HCT116 (cell line): Measurements from ENCODE around the gene MAGEB18. TPM values are rescaled to one million over a fixed set of nuclear protein-coding genes. Genes with fewer than 3 reads are reported as not detected.

Experiments
- ATAC-seq: fragments of 200-7000 bp; cut with Tn5 transposase; 2 replicates; pipeline ENCODE4 v1.9.1; 2020; ENCODE audit warnings: mild to moderate bottlenecking, moderate library complexity
- BruUV-seq: library from RNA; stranded (reverse); fragments of 400-500 nt; replicated peaks from 2 replicates; lab custom pipeline; 2021; lab: Mats Ljungman, UMichigan
- CTCF ChIA-PET: fragments of 300-600 bp; sonication (Branson Sonifier 250); formaldehyde crosslinking; loops from one replicate; lab custom pipeline; 2021; ENCODE audit warnings: antibody characterized with exemption; lab: Charles Lee
- POLR2A ChIA-PET: fragments of 300-600, 350-600 bp; sonication (Branson Sonifier 250); formaldehyde crosslinking; loops from one replicate; lab custom pipeline; 2021; ENCODE audit warnings: antibody characterized with exemption; lab: Charles Lee
- RAD21 ChIA-PET, 2 experiments: fragments of 300-600 bp; sonication (Branson Sonifier 250); formaldehyde crosslinking; loops; one replicate each; lab custom pipeline; 2023; ENCODE audit warnings: low total read pairs in 2 of 2; ENCODE audit not compliant: uncharacterized antibody in 2 of 2, unreplicated experiment in 2 of 2, low non-redundant PET in 1 of 2; lab: Charles Lee
- DNase-seq: peaks from one replicate; pipeline ENCODE4 v3.0.0-alpha.2; 2010; ENCODE audit warnings: low read depth, low spot score
- H2AFZ ChIP-seq: fragments of 200-600 bp; shearing (Covaris generic), sonication (generic); 2 replicates; pipeline ENCODE4 v1.6.1; 2017; ENCODE audit warnings: low read depth, mixed run types, mixed read lengths, antibody characterized with exemption, low read length; ENCODE audit not compliant: poor library complexity, severe bottlenecking
- H3K27ac ChIP-seq: 2 replicates; pipeline ENCODE4 v1.5.1; 2012; ENCODE audit warnings: low read depth, low read length
- H3K27me3 ChIP-seq: fragments of 200-600 bp; sonication (generic); 2 replicates; pipeline ENCODE4 v1.6.1; 2016; ENCODE audit warnings: mixed run types, low read length, mixed read lengths; ENCODE audit not compliant: insufficient read depth
- H3K36me3 ChIP-seq, 2 experiments: fragments of 200-500 bp in 1 of 2; fragments of 200-600 bp in 1 of 2; sonication (Bioruptor generic) in 1 of 2; sonication (generic) in 1 of 2; 2 replicates each; pipeline versions ENCODE4 v1.5.1 to v1.6.1; 2014 to 2016; ENCODE audit warnings: low read length in 2 of 2, inconsistent platforms in 1 of 2, mixed read lengths in 1 of 2, mixed run types in 1 of 2; ENCODE audit not compliant: insufficient read depth in 2 of 2, control insufficient read depth in 1 of 2
- H3K4me1 ChIP-seq, 2 experiments: fragments of 200-600 bp in 1 of 2; sonication (generic) in 1 of 2; 2 replicates each; pipeline versions ENCODE4 v1.5.1 to v1.6.1; 2012 to 2017; ENCODE audit warnings: low read length in 2 of 2, inconsistent platforms in 1 of 2, mild to moderate bottlenecking in 1 of 2, mixed read lengths in 1 of 2, mixed run types in 1 of 2, moderate library complexity in 1 of 2; ENCODE audit not compliant: insufficient read depth in 2 of 2, control insufficient read depth in 1 of 2
- H3K4me2 ChIP-seq: fragments of 200-600 bp; sonication (generic); 2 replicates; pipeline ENCODE4 v1.6.1; 2017; ENCODE audit warnings: mixed run types, low read length, mixed read lengths
- H3K4me3 ChIP-seq, 2 experiments: fragments of 200-600 bp in 1 of 2; sonication (generic) in 1 of 2; replicated peaks in 1 of 2; 2 replicates each; pipeline ENCODE4 v1.5.1; 2011 to 2016; ENCODE audit warnings: low read length in 2 of 2, control low read depth in 1 of 2, low read depth in 1 of 2, mild to moderate bottlenecking in 1 of 2, mixed read lengths in 1 of 2, mixed run types in 1 of 2
- H3K79me2 ChIP-seq: fragments of 200-600 bp; sonication (generic); 2 replicates; pipeline ENCODE4 v1.6.1; 2017; ENCODE audit warnings: mild to moderate bottlenecking, mixed run types, low read length, moderate library complexity, mixed read lengths; ENCODE audit not compliant: insufficient read depth
- H3K9ac ChIP-seq: fragments of 200-600 bp; sonication (generic); 2 replicates; pipeline ENCODE4 v1.6.1; 2016; ENCODE audit warnings: low read length, mixed read lengths
- H3K9me2 ChIP-seq: fragments of 200-600 bp; sonication (generic), shearing (Covaris generic); 2 replicates; pipeline ENCODE4 v1.6.1; 2017; ENCODE audit warnings: mixed run types, mild to moderate bottlenecking, moderate library complexity; ENCODE audit not compliant: insufficient read depth
- H3K9me3 ChIP-seq, 2 experiments: fragments of 200-500 bp in 1 of 2; fragments of 200-600 bp in 1 of 2; sonication (Bioruptor generic) in 1 of 2; sonication (generic) in 1 of 2; 2 replicates each; pipeline ENCODE4 v1.6.1; 2014 to 2017; ENCODE audit warnings: low read length in 2 of 2, mixed read lengths in 2 of 2, inconsistent platforms in 1 of 2, low read depth in 1 of 2, mild to moderate bottlenecking in 1 of 2, mixed run types in 1 of 2, moderate library complexity in 1 of 2; ENCODE audit not compliant: control insufficient read depth in 1 of 2, insufficient read depth in 1 of 2
- H4K20me1 ChIP-seq: fragments of 200-600 bp; sonication (generic), shearing (Covaris generic); 2 replicates; pipeline ENCODE4 v1.6.1; 2017; ENCODE audit warnings: mixed run types, mild to moderate bottlenecking, moderate library complexity; ENCODE audit not compliant: insufficient read depth
- CBX3 ChIP-seq: IDR thresholded peaks from 2 replicates; pipeline ENCODE4 v1.6.1; 2012; ENCODE audit warnings: low read depth
- EGR1 ChIP-seq: IDR thresholded peaks from 2 replicates; pipeline ENCODE4 v1.6.1; 2012; ENCODE audit warnings: low read depth
- ELF1 ChIP-seq: IDR thresholded peaks from 2 replicates; pipeline ENCODE4 v1.6.1; 2012; ENCODE audit warnings: low read depth, borderline replicate concordance
- EZH2 ChIP-seq: fragments of 200-600 bp; sonication (generic); IDR thresholded peaks from 2 replicates; pipeline ENCODE4 v1.6.1; 2017; ENCODE audit warnings: antibody characterized with exemption, mixed run types
- EZH2phosphoT487 ChIP-seq: fragments of 200-600 bp; IDR thresholded peaks from 2 replicates; pipeline ENCODE4 v1.6.1; 2018; ENCODE audit warnings: antibody characterized with exemption, borderline replicate concordance
- FOSL1 ChIP-seq: IDR thresholded peaks from 2 replicates; pipeline ENCODE4 v1.6.1; 2012; ENCODE audit warnings: low read depth
- JUND ChIP-seq: IDR thresholded peaks from 2 replicates; pipeline ENCODE4 v1.6.1; 2012
- POLR2A ChIP-seq: IDR thresholded peaks from 2 replicates; pipeline ENCODE4 v1.7.0; 2011; ENCODE audit warnings: borderline replicate concordance; ENCODE audit not compliant: insufficient read depth, insufficient read length; ENCODE audit errors: extremely low read depth
- POLR2AphosphoS5 ChIP-seq: IDR thresholded peaks from 2 replicates; pipeline ENCODE4 v1.6.1; 2011; ENCODE audit warnings: mild to moderate bottlenecking, low read depth, low read length, moderate library complexity
- RAD21 ChIP-seq: IDR thresholded peaks from 2 replicates; pipeline ENCODE4 v1.6.1; 2012; ENCODE audit warnings: low read depth, mild to moderate bottlenecking
- SP1 ChIP-seq: IDR thresholded peaks from 2 replicates; pipeline ENCODE4 v1.6.1; 2012; ENCODE audit warnings: low read depth
- SRF ChIP-seq: IDR thresholded peaks from 2 replicates; pipeline ENCODE4 v1.6.1; 2012; ENCODE audit warnings: low read depth
- TCF7L2 ChIP-seq: IDR thresholded peaks from 2 replicates; pipeline ENCODE4 v1.7.0; 2011; ENCODE audit warnings: borderline replicate concordance, inconsistent platforms; ENCODE audit not compliant: insufficient read depth, insufficient read length; ENCODE audit errors: extremely low read depth
- ZFX ChIP-seq: fragments of 450-650 bp; IDR thresholded peaks from 2 replicates; pipeline ENCODE4 v1.6.1; 2017
- ZNF274 ChIP-seq: fragments of 200-500 bp; sonication (Bioruptor generic); IDR thresholded peaks from 2 replicates; pipeline ENCODE4 v1.6.1; 2014; ENCODE audit warnings: mild to moderate bottlenecking, low read depth, low read length, inconsistent platforms
- intact Hi-C: fragments of 100-400 bp; cut with micrococcal nuclease; formaldehyde crosslinking; loops from 2 replicates; pipeline ENCODE4 v1.10.0; 2022
- total RNA-seq: library from RNA; stranded (reverse); gene quantifications from one replicate; pipeline ENCODE4 v1.2.1, GENCODE V29; 2021; ENCODE audit not compliant: unreplicated experiment
- TF ChIP-seq, protein P1 (sequence below): IDR thresholded peaks from 2 replicates; pipeline ENCODE4 v1.6.1; 2011; ENCODE audit warnings: mild to moderate bottlenecking, low read length, moderate library complexity; ENCODE audit not compliant: insufficient replicate concordance; ENCODE audit errors: extremely low read depth
- TF ChIP-seq, protein P2 (sequence below): IDR thresholded peaks from 2 replicates; pipeline ENCODE4 v1.6.1; 2012
- TF ChIP-seq, protein P3 (sequence below), 3 experiments: fragments of 200-600 bp in 1 of 3; sonication (generic) in 1 of 3; IDR thresholded peaks in 2 of 3; conservative IDR thresholded peaks in 1 of 3; 2 replicates each; pipeline ENCODE4 v1.5.1; 2012 to 2017; ENCODE audit warnings: low read depth in 2 of 3, low read length in 2 of 3, antibody characterized with exemption in 1 of 3, borderline replicate concordance in 1 of 3, control low read depth in 1 of 3, mild to moderate bottlenecking in 1 of 3, mixed read lengths in 1 of 3, mixed run types in 1 of 3, moderate library complexity in 1 of 3; ENCODE audit not compliant: insufficient read depth in 1 of 3
- TF ChIP-seq, protein P4 (sequence below): IDR thresholded peaks from 2 replicates; pipeline ENCODE4 v1.6.1; 2012

The MAGEB18 gene
- total RNA-seq, 1 experiment from 2014 or later, result not detected

DNA sequence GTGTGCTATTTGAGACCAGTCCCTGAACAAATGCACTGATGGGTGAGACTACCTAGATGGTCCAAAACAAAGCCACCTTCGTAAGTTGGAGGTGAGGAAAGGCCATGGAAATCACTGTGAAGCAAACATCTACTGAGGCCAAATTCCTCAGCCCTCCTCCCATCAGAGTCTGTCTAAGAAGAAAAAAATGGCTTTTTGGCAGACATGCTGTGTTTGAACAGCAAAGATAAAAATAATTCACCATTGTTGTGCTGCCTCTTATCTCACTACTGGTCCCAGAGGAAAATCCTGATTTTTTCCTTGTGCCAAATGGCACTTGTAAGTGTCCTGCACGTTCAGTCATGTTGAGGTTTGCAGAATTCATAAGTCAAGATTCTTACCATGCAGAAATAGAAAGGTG is 7.9 kb downstream of the MAGEB18 start:
- H3K27me3 ChIP-seq, result no peaks in the 10 kb centered on the region
- no peaks in the 10 kb centered on the region for H3K9me3 ChIP-seq
- DNase-seq (no peak), ATAC-seq (no peak)
- H3K27ac ChIP-seq, result no peak overlapping the region
- no peak overlapping the region for H3K4me3 ChIP-seq
- no TSS peak for BruUV-seq
- RAD21 ChIA-PET, result no interaction called here
- H4K20me1 ChIP-seq, result no peaks in the 10 kb centered on the region
- no peak overlapping the region for H2AFZ ChIP-seq
- no peak for TF ChIP-seq RAD21
- no peaks in the 10 kb centered on the region for H3K79me2 ChIP-seq
- H3K4me2 ChIP-seq, result no peak overlapping the region
- intact Hi-C loops, result no loop called here
- H3K9ac ChIP-seq, result no peak overlapping the region
- H3K36me3 ChIP-seq, result no peaks in the 10 kb centered on the region
- CTCF ChIA-PET, result no interaction called here
- no peaks in the 10 kb centered on the region for H3K4me1 ChIP-seq
- no peaks in the 10 kb centered on the region for H3K9me2 ChIP-seq
- POLR2A ChIA-PET, result no interaction called here

DNA sequence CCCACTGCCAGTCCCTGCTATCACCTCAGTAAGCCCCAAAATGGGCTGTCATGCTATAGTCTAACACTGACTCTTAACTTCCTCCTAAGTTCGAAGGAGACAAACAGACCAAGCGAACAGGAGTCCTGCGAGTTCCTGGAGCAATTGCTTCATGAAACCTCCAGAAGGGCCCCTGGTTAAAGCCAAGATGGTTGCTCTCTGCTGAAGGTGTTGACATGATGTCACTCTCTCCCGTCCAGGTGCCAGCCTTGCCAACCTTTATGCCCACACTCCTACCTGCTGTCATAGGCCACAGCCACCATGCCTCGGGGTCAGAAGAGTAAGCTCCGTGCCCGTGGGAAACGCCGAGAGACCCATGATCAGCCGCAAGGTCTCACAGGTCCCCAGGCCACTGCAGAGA is 22.2 kb downstream of the MAGEB18 start, which contains the start of gene MAGEB6B:
TSS of gene MAGEB6B (plus strand) at position 301 of the 400 bp plus-strand sequence. CDS start at position 301, 0 bp downstream.
- intact Hi-C loops, result no loop called here
- no peaks in the 10 kb centered on the region for H3K79me2 ChIP-seq
- CTCF ChIA-PET, result no interaction called here
- no peak within 1 kb of the TSS for H2AFZ ChIP-seq
- TF ChIP-seq POLR2A (no peak), EZH2phosphoT487 (no peak), ELF1 (no peak), SP1 (no peak), JUND (no peak), SRF (no peak), ZNF274 (no peak), ZFX (no peak), POLR2AphosphoS5 (no peak), EZH2 (no peak), CBX3 (no peak), TCF7L2 (no peak), FOSL1 (no peak), EGR1 (no peak)
- TF ChIP-seq, protein P1, sequence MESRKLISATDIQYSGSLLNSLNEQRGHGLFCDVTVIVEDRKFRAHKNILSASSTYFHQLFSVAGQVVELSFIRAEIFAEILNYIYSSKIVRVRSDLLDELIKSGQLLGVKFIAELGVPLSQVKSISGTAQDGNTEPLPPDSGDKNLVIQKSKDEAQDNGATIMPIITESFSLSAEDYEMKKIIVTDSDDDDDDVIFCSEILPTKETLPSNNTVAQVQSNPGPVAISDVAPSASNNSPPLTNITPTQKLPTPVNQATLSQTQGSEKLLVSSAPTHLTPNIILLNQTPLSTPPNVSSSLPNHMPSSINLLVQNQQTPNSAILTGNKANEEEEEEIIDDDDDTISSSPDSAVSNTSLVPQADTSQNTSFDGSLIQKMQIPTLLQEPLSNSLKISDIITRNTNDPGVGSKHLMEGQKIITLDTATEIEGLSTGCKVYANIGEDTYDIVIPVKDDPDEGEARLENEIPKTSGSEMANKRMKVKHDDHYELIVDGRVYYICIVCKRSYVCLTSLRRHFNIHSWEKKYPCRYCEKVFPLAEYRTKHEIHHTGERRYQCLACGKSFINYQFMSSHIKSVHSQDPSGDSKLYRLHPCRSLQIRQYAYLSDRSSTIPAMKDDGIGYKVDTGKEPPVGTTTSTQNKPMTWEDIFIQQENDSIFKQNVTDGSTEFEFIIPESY, result no peak
- TF ChIP-seq, protein P2, sequence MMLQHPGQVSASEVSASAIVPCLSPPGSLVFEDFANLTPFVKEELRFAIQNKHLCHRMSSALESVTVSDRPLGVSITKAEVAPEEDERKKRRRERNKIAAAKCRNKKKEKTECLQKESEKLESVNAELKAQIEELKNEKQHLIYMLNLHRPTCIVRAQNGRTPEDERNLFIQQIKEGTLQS, result no peak
- TF ChIP-seq, protein P3, sequence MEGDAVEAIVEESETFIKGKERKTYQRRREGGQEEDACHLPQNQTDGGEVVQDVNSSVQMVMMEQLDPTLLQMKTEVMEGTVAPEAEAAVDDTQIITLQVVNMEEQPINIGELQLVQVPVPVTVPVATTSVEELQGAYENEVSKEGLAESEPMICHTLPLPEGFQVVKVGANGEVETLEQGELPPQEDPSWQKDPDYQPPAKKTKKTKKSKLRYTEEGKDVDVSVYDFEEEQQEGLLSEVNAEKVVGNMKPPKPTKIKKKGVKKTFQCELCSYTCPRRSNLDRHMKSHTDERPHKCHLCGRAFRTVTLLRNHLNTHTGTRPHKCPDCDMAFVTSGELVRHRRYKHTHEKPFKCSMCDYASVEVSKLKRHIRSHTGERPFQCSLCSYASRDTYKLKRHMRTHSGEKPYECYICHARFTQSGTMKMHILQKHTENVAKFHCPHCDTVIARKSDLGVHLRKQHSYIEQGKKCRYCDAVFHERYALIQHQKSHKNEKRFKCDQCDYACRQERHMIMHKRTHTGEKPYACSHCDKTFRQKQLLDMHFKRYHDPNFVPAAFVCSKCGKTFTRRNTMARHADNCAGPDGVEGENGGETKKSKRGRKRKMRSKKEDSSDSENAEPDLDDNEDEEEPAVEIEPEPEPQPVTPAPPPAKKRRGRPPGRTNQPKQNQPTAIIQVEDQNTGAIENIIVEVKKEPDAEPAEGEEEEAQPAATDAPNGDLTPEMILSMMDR (IDR thresholded peaks at IDR 0.05 in 2 of 3, conservative IDR thresholded peaks at IDR 0.05 in 1 of 3; ENCODE audit: borderline replicate concordance in 1 of 3, insufficient read depth in 1 of 3, low read depth in 2 of 3, low read length in 2 of 3), result no peak
- TF ChIP-seq, protein P4, sequence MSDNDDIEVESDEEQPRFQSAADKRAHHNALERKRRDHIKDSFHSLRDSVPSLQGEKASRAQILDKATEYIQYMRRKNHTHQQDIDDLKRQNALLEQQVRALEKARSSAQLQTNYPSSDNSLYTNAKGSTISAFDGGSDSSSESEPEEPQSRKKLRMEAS, result no peak
- TF ChIP-seq, all 23 proteins: peak for 0
- no peaks in the 10 kb centered on the region for H3K4me1 ChIP-seq
- H3K9ac ChIP-seq, result no peak within 1 kb of the TSS
- ChIA-PET RAD21 (no interaction called here), POLR2A (no interaction called here)
- no peaks in the 10 kb centered on the region for H3K36me3 ChIP-seq
- no peaks in the 10 kb centered on the region for H3K9me3 ChIP-seq
- H4K20me1 ChIP-seq, result no peaks in the 10 kb centered on the region
- H3K4me3 ChIP-seq, result no peak within 1 kb of the TSS
- no peaks in the 10 kb centered on the region for H3K27me3 ChIP-seq
- no peak within 1 kb of the TSS for H3K27ac ChIP-seq
- no peak for DNase-seq
- ATAC-seq, result no peak
- no peaks in the 10 kb centered on the region for H3K9me2 ChIP-seq
- BruUV-seq, result no TSS peak
- H3K4me2 ChIP-seq, result no peak within 1 kb of the TSS
